Lower lobe of right lung (tissue), 2 donors: ENCODE results near the gene SGCE. TPM values are rescaled to one million over a fixed set of nuclear protein-coding genes. Genes with fewer than 3 reads are reported as not detected.

Experiments
- ATAC-seq, 2 donors: fragments of 200-7000 bp; cut with Tn5 transposase; one replicate each; pipeline ENCODE4 v1.9.1; 2020 to 2022; ENCODE audit warnings: mild to moderate bottlenecking in 2 of 2, moderate library complexity in 2 of 2
- DNase-seq: peaks from one replicate; pipeline ENCODE4 v3.0.0-alpha.2; 2020
- H3K27ac ChIP-seq: fragments of 200-600 bp; one replicate; pipeline ENCODE4 v1.8.0; 2022
- H3K27me3 ChIP-seq: fragments of 200-600 bp; one replicate; pipeline ENCODE4 v1.8.0; 2022; ENCODE audit warnings: low read depth
- H3K36me3 ChIP-seq: fragments of 200-600 bp; one replicate; pipeline ENCODE4 v1.8.0; 2022; ENCODE audit warnings: mild to moderate bottlenecking
- H3K4me1 ChIP-seq: fragments of 200-600 bp; one replicate; pipeline ENCODE4 v1.8.0; 2022
- H3K4me3 ChIP-seq: fragments of 200-600 bp; one replicate; pipeline ENCODE4 v1.8.0; 2022; ENCODE audit warnings: mild to moderate bottlenecking
- H3K9me3 ChIP-seq: fragments of 200-600 bp; one replicate; pipeline ENCODE4 v1.8.0; 2022
- CTCF ChIP-seq: fragments of 200-600 bp; IDR thresholded peaks from one replicate; pipeline ENCODE4 v1.8.0; 2022; ENCODE audit warnings: antibody characterized with exemption, mild to moderate bottlenecking
- intact Hi-C: fragments of 100-400 bp; cut with DNase I; formaldehyde crosslinking; loops from one replicate; pipeline ENCODE4 v1.11.0; 2022
- total RNA-seq: library from RNA; stranded (reverse); fragmentation: NEBNext Ultra II Directional; extraction: Animal tissue kit (Norgen Biotek cat#: 25700); gene quantifications from one replicate; pipeline ENCODE4 v1.2.1, GENCODE V29; 2021
- donor health status: DM: no; HTN: yes; CAD: no; lungs with severe emphysema.

SGCE gene
- total RNA-seq, 1 donor from 2014 or later, result 47.1 TPM

- ATAC-seq, result no peak
- no peaks in the 10 kb centered on the region for H3K9me3 ChIP-seq
- H3K36me3 ChIP-seq, result no peaks in the 10 kb centered on the region
- intact Hi-C loops, result no loop called here
- H3K4me3 ChIP-seq, result peak overlapping the region; percentile 67
- TF ChIP-seq CTCF, result no peak
- no peak for DNase-seq
- no peak overlapping the region for H3K27ac ChIP-seq
- H3K27me3 ChIP-seq, result peaks cover 27% of the 10 kb centered on the region
- H3K4me1 ChIP-seq, result peaks cover 26% of the 10 kb centered on the region
Measured at GRCh38 chr7:94654783-94655125, 1.2 kb downstream of the SGCE start.

DNA sequence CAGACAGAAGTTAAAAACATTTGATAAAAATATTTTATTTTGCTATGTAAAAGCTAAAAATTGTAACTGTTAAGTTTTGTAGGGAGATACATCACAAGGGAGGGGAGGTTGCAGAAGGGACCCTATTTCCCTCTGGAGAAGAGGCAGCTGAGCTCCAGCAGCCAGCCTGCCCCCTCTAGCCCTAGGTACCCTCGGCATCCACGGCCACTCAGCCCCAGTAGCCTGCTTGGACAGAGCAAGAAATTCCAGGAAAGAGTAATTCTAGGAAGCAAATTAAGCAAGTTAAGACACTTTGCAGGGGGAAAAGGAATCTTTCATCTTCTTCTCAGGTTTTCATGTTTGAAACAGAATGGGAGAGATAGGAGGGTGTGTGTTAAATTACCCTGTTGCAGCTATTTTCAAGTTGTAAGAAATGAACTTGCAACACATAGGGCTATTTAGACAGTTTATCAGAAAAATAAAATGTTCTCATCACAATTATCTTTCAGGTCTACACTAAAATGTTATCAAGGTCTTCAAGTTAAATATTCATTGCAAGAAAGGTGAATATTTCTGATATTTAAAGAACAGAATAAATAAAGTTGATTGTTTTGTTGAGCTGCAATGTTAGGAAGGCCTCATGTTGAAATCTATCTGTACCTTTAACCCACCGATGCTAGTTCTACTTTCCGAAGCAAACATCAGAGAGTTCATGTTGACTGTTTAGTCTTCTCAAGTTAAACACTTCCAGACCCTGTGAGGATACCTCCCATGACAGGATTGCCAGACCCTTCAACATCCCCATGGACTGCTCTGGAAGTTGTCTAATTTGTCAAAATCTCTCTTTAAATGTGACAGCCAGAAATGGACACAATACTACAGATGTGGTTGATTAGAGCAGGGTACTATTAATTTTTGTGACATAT is 5.5 kb downstream of the SGCE start:
- no peaks in the 10 kb centered on the region for H3K9me3 ChIP-seq
- no peak overlapping the region for H3K4me3 ChIP-seq
- ATAC-seq (no peak), DNase-seq (no peak)
- peaks cover 13% of the 10 kb centered on the region for H3K4me1 ChIP-seq
- intact Hi-C loops, result no loop called here
- H3K27me3 ChIP-seq, result peaks cover 22% of the 10 kb centered on the region
- H3K36me3 ChIP-seq, result no peaks in the 10 kb centered on the region
- TF ChIP-seq CTCF, result no peak
- H3K27ac ChIP-seq, result no peak overlapping the region

GRCh38 chr7:94649450-94649849 is 6.5 kb downstream of the SGCE start:
- no peak for TF ChIP-seq CTCF
- DNase-seq, result no peak
- H3K4me3 ChIP-seq, result no peak overlapping the region

GRCh38 chr7:94648731-94649130 is 7.2 kb downstream of the SGCE start:
- Histone ChIP-seq H3K36me3 (no peaks in the 10 kb centered on the region), H3K27me3 (peaks cover 5% of the 10 kb centered on the region), H3K9me3 (no peaks in the 10 kb centered on the region), H3K27ac (no peak overlapping the region), H3K4me3 (no peak overlapping the region), H3K4me1 (no peaks in the 10 kb centered on the region)
- ATAC-seq (no peak), DNase-seq (no peak)
- intact Hi-C loops, result no loop called here
- TF ChIP-seq CTCF, result no peak

More at GRCh38 chr7:94649450-94649849, 6.5 kb downstream of the SGCE start:
- intact Hi-C loops, result no loop called here
- Histone ChIP-seq H3K27ac (no peak overlapping the region), H3K27me3 (peaks cover 13% of the 10 kb centered on the region), H3K9me3 (no peaks in the 10 kb centered on the region), H3K4me1 (peaks cover 4% of the 10 kb centered on the region), H3K36me3 (no peaks in the 10 kb centered on the region)
- no peak for ATAC-seq

- no peaks in the 10 kb centered on the region for H3K36me3 ChIP-seq
- ATAC-seq (no peak), DNase-seq (no peak)
- H3K4me1 ChIP-seq, result no peaks in the 10 kb centered on the region
- no peak overlapping the region for H3K4me3 ChIP-seq
- no peak for TF ChIP-seq CTCF
- H3K27me3 ChIP-seq, result no peaks in the 10 kb centered on the region
- no peaks in the 10 kb centered on the region for H3K9me3 ChIP-seq
- no peak overlapping the region for H3K27ac ChIP-seq
- intact Hi-C loops, result no loop called here
Measured at GRCh38 chr7:94647295-94647694, 8.6 kb downstream of the SGCE start.
